ENCODE data around the gene ANXA11.

ANXA11 gene

DNA sequence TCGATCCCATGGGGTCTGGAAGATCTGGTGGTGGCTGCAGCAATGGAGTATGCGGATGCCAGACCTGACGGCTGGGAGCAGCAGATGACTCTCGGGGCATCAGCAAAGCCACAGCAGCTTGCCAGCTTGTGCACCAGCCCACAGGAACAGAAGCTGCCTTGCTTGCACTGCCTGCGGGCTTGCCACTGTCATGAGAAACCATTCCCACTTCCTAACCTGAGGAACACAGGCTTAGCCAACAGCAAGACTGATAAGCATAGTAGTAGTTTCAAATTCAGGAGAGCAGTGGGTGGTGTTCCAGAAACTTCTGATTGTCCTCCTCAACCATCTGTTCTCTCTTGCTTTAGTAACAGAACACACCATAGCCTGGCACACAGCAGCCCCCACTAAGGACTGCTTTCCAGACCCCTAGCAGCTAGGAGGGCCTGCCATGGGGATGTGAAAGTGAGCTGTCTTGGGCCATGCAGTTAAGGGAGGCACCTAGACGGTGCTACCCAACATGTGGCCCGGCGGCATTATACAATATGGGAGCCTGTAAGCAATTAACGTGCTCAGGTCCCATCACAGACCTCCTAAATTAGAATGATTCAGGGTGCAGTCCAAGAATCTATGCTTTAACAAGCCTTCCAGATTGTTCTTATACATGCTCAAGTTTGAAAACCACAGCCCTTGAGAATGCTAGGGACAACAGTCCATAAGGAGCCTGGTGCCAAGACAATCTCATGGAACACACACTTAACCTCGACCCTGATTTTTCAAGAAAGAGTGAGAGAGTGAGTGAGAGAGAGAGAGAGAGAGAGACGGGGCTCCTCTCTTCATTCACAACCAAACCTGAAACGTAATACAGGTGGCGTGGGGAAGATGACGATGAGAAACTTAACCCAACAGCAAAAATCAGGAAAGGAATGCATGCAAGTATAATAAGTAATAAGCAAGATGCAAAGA is 7.1 kb downstream of the ANXA11 start:
- TF ChIP-seq, protein P1, sequence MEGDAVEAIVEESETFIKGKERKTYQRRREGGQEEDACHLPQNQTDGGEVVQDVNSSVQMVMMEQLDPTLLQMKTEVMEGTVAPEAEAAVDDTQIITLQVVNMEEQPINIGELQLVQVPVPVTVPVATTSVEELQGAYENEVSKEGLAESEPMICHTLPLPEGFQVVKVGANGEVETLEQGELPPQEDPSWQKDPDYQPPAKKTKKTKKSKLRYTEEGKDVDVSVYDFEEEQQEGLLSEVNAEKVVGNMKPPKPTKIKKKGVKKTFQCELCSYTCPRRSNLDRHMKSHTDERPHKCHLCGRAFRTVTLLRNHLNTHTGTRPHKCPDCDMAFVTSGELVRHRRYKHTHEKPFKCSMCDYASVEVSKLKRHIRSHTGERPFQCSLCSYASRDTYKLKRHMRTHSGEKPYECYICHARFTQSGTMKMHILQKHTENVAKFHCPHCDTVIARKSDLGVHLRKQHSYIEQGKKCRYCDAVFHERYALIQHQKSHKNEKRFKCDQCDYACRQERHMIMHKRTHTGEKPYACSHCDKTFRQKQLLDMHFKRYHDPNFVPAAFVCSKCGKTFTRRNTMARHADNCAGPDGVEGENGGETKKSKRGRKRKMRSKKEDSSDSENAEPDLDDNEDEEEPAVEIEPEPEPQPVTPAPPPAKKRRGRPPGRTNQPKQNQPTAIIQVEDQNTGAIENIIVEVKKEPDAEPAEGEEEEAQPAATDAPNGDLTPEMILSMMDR (IDR thresholded peaks at IDR 0.05; ENCODE audit: low read depth, low read length) = no peak
- H3K4me3 ChIP-seq (ENCODE audit: low read depth, low read length) = no peak overlapping the region

DNA sequence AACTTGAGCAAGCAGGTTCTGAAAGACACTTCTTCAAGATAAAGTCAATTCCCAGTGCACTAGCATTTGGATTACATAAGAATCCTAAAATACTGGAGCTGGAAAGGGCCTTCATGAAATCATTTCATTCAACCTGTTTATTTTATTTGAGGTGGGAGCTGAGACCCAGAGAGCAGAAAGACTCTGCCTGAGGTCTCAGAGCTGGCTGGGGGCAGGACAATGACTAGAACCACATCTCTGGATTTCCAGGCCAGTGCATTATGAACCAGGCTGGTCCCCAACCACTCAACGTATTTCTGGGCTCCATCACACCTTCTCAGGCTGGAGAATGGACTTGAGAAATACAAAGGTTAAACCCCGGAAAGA is 8.4 kb downstream of the ANXA11 start:
- no peak overlapping the region for H3K4me3 ChIP-seq (ENCODE audit: low read depth, low read length)
- TF ChIP-seq, protein P1 (IDR thresholded peaks at IDR 0.05; ENCODE audit: low read depth, low read length) = no peak

DNA sequence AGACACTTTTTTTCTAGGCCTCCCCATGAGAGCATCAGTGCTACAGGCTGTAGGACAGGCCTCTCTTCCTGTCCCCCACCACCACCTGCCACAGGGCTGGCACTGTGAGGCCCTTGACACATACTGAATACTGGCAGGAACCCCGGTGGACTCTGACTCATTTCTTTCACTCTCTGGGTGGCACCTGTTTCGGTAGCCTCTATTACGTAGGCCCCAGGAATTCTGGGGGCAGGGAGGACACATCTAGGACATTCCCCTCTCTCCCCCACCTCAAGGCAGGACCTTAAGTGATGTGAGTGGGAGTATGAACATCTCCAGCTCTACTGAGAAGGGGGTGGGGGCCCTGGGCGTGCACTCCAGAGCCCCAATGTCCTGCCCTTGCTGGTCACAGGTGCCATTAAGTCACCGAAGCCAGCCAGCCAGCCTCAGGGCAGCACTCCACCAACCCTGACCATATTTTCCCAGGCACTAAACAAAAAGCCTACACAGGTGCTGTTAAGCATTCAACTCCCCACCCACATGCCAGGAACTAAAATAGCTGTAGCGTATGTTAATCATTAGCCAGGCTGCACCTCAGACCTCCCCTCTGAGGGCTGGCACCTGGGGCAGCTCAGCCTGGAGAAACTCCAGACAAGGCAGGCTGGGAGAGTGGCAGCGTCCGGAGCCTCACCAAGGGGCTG is 8.9 kb downstream of the ANXA11 start:
- H3K4me3 ChIP-seq (ENCODE audit: low read depth, low read length) = no peak overlapping the region

DNA sequence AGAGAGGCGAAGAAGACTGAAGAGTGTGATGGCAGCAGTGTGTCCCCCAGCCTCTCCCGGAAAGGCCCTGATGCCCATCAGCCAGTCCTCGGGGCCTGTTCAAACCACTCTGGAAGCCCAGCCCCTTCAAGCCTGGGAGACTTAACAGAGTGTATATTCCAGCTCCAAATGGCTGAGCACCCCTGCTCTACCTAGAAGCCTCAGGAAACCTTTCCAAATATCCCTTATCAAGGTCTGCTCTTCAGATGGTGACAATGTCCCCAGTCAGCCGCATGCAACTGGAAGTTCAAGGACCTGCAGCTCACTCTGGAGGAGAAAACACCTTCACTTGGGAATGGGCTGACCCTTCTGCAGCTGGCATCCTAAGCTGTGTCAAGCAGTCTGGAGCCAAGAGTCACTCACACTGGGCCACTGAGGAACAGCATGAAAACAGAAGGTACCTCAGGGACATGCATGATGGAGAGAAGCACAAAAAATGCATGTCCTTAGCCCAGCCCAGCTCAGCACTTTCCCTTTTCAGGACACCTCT is 10.2 kb downstream of the ANXA11 start:
- no peak overlapping the region for H3K4me3 ChIP-seq (ENCODE audit: low read depth, low read length)
- TF ChIP-seq, protein P1 (IDR thresholded peaks at IDR 0.05; ENCODE audit: low read depth, low read length) = no peak

More for the DNA sequence above, 8.9 kb downstream of the ANXA11 start:
- TF ChIP-seq, protein P1 (IDR thresholded peaks at IDR 0.05; ENCODE audit: low read depth, low read length) = no peak

DNA sequence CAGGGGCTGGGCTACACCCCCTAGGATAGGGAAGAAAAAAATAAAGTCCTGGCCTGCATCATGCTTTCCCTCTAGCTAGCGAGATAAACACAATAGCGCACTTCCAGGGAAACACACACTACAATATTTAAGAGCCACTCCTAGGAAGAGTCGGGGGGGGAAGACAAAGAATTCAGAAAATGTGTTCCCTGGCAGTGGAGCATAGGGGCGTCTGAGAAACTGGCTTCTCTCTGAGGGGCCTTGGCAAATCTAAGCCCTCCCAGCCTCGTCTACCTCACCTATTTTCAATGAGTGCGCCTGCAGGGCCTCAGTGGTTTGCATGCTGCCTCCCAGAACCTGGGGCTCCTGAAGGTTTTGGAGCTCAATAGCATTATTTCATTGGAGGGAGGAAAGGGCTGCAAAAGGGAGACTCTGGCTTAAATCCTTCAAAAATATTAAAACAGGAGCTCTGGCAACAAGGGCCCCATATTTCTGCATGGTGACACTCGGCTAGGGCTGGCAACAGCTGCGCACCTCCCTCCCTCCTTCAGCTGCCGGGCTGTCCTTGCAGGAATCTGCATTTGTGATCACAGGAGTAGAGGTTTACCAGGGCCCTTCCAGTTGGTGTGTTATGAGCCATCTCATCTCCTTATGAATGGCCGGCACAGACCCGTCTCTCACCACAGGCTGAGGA is 10.8 kb downstream of the ANXA11 start:
- no peak overlapping the region for H3K4me3 ChIP-seq (ENCODE audit: low read depth, low read length)
- TF ChIP-seq, protein P1 (IDR thresholded peaks at IDR 0.05; ENCODE audit: low read depth, low read length) = no peak

DNA sequence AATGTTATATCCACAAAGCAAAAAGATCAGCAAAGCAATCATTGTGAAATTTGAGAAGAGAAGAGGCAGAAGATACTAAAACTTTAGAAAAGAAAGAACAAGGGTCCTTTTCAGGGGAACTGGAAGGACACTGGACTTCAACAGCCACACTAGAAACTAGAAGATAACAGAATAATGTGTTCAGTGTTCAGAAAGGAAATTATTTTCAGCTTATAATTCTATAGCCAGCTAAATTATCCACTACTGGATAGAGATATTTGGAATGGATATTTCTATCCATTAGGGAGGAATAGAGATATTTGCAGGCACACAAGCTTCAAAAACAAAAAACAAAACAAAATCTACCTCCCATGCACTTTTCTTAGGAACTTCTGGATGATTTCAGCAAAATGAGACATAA is 12.8 kb downstream of the ANXA11 start:
- TF ChIP-seq, protein P1 (IDR thresholded peaks at IDR 0.05; ENCODE audit: low read depth, low read length) = no peak
- no peak overlapping the region for H3K4me3 ChIP-seq (ENCODE audit: low read depth, low read length)
